Measurements from ENCODE around the gene BET1L.

Gene BET1L

GRCh38 chr11:204587-205109, 2.6 kb downstream of the BET1L start:
- CTCF ChIA-PET: no interaction called here

GRCh38 chr11:203945-204586, 3.1 kb downstream of the BET1L start:
- DNase-seq (ENCODE audit: extremely low spot score): no peak
- TF ChIP-seq CTCF (IDR thresholded peaks at IDR 0.05; ENCODE audit: control extremely low read depth, extremely low read depth, low read depth, missing control alignments): no peak
- CTCF ChIA-PET: interaction anchor here (0.8 to 1.8 kb wide), 3 partner anchors 47 to 350 kb away, joined by 3 to 5 read pairs (median 3); no protein-coding TSS in a partner anchor
- POLR2A ChIA-PET: interaction anchor here (0.6 kb wide), 1 partner anchor 151 kb away, joined by 9 read pairs; no protein-coding TSS in a partner anchor

More at GRCh38 chr11:204587-205109, 2.6 kb downstream of the BET1L start:
- no peak for TF ChIP-seq CTCF (IDR thresholded peaks at IDR 0.05; ENCODE audit: control extremely low read depth, extremely low read depth, low read depth, missing control alignments)
- POLR2A ChIA-PET: interaction anchor here (0.6 kb wide), 1 partner anchor 151 kb away, joined by 9 read pairs; no protein-coding TSS in a partner anchor
- DNase-seq (ENCODE audit: extremely low spot score): no peak

- DNase-seq (ENCODE audit: extremely low spot score): no peak
- CTCF ChIA-PET: interaction anchor here (0.8 to 1.8 kb wide), 3 partner anchors 48 to 351 kb away, joined by 3 to 5 read pairs (median 3); no protein-coding TSS in a partner anchor
- POLR2A ChIA-PET: no interaction called here
- TF ChIP-seq CTCF (IDR thresholded peaks at IDR 0.05; ENCODE audit: control extremely low read depth, extremely low read depth, low read depth, missing control alignments): no peak
Measured at GRCh38 chr11:203056-203944, 3.9 kb downstream of the BET1L start.

- CTCF ChIA-PET: interaction anchor here (1.6 to 1.8 kb wide), 2 partner anchors 48 to 352 kb away, joined by 3 to 5 read pairs; no protein-coding TSS in a partner anchor
- no peak for DNase-seq (ENCODE audit: extremely low spot score)
- POLR2A ChIA-PET: no interaction called here
- TF ChIP-seq CTCF (IDR thresholded peaks at IDR 0.05; ENCODE audit: control extremely low read depth, extremely low read depth, low read depth, missing control alignments): no peak
Measured at GRCh38 chr11:202490-202889, 4.7 kb downstream of the BET1L start.

DNA sequence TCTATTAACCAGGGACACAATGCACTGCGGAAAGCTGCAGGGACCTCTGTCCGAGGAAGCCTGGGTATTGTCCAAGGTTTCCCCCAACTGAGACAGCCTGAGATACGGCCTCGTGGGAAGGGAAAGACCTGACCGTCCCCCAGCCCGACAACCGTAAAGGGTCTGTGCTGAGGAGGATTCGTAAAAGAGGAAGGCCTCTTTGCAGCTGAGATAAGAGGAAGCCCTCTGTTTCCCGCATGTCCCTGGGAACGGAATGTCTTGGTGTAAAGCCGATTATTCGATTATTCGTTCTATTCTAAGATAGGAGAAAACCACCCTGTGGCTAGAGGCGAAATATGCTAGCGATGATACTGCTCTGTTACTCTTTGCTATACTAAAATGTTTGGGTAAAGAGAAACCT, 5.2 kb downstream of the BET1L start:
- POLR2A ChIA-PET: no interaction called here
- CTCF ChIA-PET: no interaction called here
- no peak for TF ChIP-seq CTCF (IDR thresholded peaks at IDR 0.05; ENCODE audit: control extremely low read depth, extremely low read depth, low read depth, missing control alignments)

DNA sequence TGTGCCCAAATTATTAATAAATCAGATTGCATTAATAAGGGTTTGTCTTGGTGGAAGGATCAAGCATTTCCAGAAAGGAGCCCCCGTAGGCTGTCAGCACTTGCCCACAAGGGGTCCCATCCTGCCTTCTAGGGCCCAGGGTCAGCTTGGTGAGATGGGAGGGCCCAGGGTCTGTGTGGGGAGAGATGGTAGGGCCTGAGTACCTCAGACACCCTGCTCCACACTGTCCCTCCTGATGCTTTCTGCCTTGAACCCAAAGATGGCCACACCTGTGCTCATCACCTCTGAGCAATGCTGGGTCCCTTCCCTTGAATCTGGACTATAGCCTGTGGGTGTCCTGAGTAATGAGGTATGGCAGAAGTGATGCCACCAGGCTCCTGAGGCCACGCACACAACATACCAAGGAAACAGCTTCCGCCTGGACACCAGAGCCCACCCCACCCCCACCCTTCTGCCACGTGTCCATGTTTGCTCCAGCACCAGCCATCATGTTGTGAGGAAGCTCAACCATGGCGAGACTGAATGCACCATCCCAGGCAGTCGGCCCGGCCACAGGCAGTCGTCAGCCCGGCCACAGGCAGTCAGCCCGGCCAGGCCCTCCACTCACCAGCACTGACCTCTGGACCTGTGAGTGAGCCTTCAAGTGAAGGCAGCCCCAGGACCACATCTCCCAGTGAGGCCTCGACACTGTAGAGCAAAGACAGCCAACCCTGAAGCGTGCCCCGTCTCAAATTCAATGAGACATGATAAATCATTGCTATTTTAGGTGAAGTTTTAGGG, 6.8 kb downstream of the BET1L start:
- no peak for TF ChIP-seq CTCF (IDR thresholded peaks at IDR 0.05; ENCODE audit: control extremely low read depth, extremely low read depth, low read depth, missing control alignments)
- POLR2A ChIA-PET: interaction anchor here (1.4 kb wide), 1 partner anchor 16 kb away, joined by 3 read pairs; no protein-coding TSS in a partner anchor
- DNase-seq (ENCODE audit: extremely low spot score): no peak
- CTCF ChIA-PET: no interaction called here

More for the DNA sequence above, 5.2 kb downstream of the BET1L start:
- DNase-seq (ENCODE audit: extremely low spot score): no peak

All from GM10248 (cell line).